Right cardiac atrium (tissue), 5 donors: Measurements from ENCODE around the gene LYZL6. TPM values are rescaled to one million over a fixed set of nuclear protein-coding genes. Genes with fewer than 3 reads are reported as not detected.

Experiments
- ATAC-seq, 2 donors: fragments of 200-7000 bp; cut with Tn5 transposase; one replicate each; pipeline versions ENCODE4 v1.8.0 to v1.9.1; 2020; ENCODE audit warnings: moderate library complexity in 2 of 2, mild to moderate bottlenecking in 1 of 2
- DNase-seq, 3 donors: peaks; one replicate each; pipeline ENCODE4 v3.0.0-alpha.2; 2020
- H3K27ac ChIP-seq: one replicate; pipeline ENCODE4 v1.5.1; 2013; ENCODE audit warnings: mild to moderate bottlenecking, low read length, control low read depth, moderate library complexity
- H3K27me3 ChIP-seq: one replicate; pipeline ENCODE4 v1.6.1; 2013; ENCODE audit not compliant: control insufficient read depth, insufficient read depth
- H3K4me1 ChIP-seq: one replicate; pipeline ENCODE4 v1.6.1; 2013; ENCODE audit warnings: low read length; ENCODE audit not compliant: control insufficient read depth, insufficient read depth
- H3K4me3 ChIP-seq: one replicate; pipeline ENCODE4 v1.5.1; 2013; ENCODE audit warnings: low read length, control low read depth
- H3K9me3 ChIP-seq: one replicate; pipeline ENCODE4 v1.6.1; 2013; ENCODE audit warnings: low read length; ENCODE audit not compliant: control insufficient read depth
- WGBS: extraction: QIAGEN DNeasy Blood & Tissue Kit; methylation state at CpG from one replicate; pipeline ENCODE4 v1.1.7; 2013; 5-methylcytosine and 5-hydroxymethylcytosine counted together
- intact Hi-C, 4 donors: fragments of 100-400 bp; cut with DNase I; formaldehyde crosslinking; loops; one replicate each; pipeline versions ENCODE4 v1.11.0 to v1.14.0; 2022 to 2023
- long read RNA-seq, 4 donors: library from polyadenylated mRNA; unstranded; transcript quantifications; one replicate each; pipeline ENCODE4 v2.0.0, GENCODE V29; 2020 to 2021
- polyA plus RNA-seq: library from polyadenylated mRNA; stranded (reverse); fragments of 200-250 nt; gene quantifications from one replicate; pipeline ENCODE4 v1.2.3, GENCODE V29; 2013
- total RNA-seq, 4 donors: library from RNA; stranded (reverse); fragmentation: NEBNext Ultra II Directional; extraction: Animal tissue kit (Norgen Biotek cat#: 25700); gene quantifications; one replicate each; pipeline ENCODE4 v1.2.1, GENCODE V29; 2021
- donor health status: healthy with polysubstance abuse.
- donor health status: DM: no; HTN: yes; CAD: no.
- donor health status: DM: no; HTN: no; CAD: no.
- donor health status: DM: no; HTN: yes; CAD: no; lungs with severe emphysema.
- donor health status: DM: yes; HTN: yes; CAD: no.

LYZL6 gene
- total RNA-seq (not detected), polyA plus RNA-seq (not detected)
- long read RNA-seq, donor 1: 0 reads
- long read RNA-seq, donor 2: 0 reads
- long read RNA-seq, donor 3: 0 reads
- long read RNA-seq, donor 4: 0 reads

GRCh38 chr17:35943537-35943936, at the start of gene LYZL6:
LYZL6 (minus strand) TSS chr17:35943713; CDS start chr17:35939356, 4,357 bp downstream.
- no peak for DNase-seq
- intact Hi-C loops: no loop called here

GRCh38 chr17:35991075-35991474, 47.6 kb upstream of the LYZL6 start:
- Histone ChIP-seq H3K4me1 (peaks cover 4% of the 10 kb centered on the region), H3K27ac (no peak overlapping the region), H3K4me3 (no peak overlapping the region), H3K27me3 (no peaks in the 10 kb centered on the region), H3K9me3 (no peaks in the 10 kb centered on the region)
- ATAC-seq (no peak), DNase-seq (no peak)
- intact Hi-C loops: no loop called here
- WGBS: 95% methylated on average over 2 of the region's 2 CpGs

More at GRCh38 chr17:35943537-35943936, at the start of gene LYZL6:
- Histone ChIP-seq H3K4me1 (no peaks in the 10 kb centered on the region), H3K9me3 (no peaks in the 10 kb centered on the region), H3K27me3 (no peaks in the 10 kb centered on the region), H3K4me3 (no peak within 1 kb of the TSS), H3K27ac (no peak within 1 kb of the TSS)
- WGBS: 79% methylated on average over 2 of the region's 2 CpGs
- no peak for ATAC-seq

- ATAC-seq (no peak), DNase-seq (no peak)
- Histone ChIP-seq H3K4me3 (no peak overlapping the region), H3K27ac (no peak overlapping the region), H3K27me3 (no peaks in the 10 kb centered on the region), H3K4me1 (peaks cover 4% of the 10 kb centered on the region), H3K9me3 (no peaks in the 10 kb centered on the region)
- intact Hi-C loops: no loop called here
These were observed 44.7 kb upstream of the LYZL6 start for GRCh38 chr17:35988164-35988563.

GRCh38 chr17:35986643-35987042, 43.1 kb upstream of the LYZL6 start, which contains the start of gene CCL14:
CCL14 (minus strand) TSS chr17:35986729; CDS start chr17:35986649, 80 bp downstream.
- 48% methylated on average over 1 of the region's 1 CpG for WGBS
- Histone ChIP-seq H3K27me3 (no peaks in the 10 kb centered on the region), H3K27ac (peak within 1 kb of the TSS; percentile 75), H3K4me3 (peak within 1 kb of the TSS; percentile 25), H3K4me1 (peaks cover 4% of the 10 kb centered on the region), H3K9me3 (no peaks in the 10 kb centered on the region)
- ATAC-seq (no peak), DNase-seq (no peak)
- intact Hi-C loops: no loop called here

GRCh38 chr17:35984140-35984539, 40.6 kb upstream of the LYZL6 start:
- WGBS: 94% methylated on average over 6 of the region's 6 CpGs

GRCh38 chr17:35982409-35983191, 39.1 kb upstream of the LYZL6 start:
- Histone ChIP-seq H3K4me1 (peaks cover 4% of the 10 kb centered on the region), H3K9me3 (no peaks in the 10 kb centered on the region), H3K4me3 (no peak overlapping the region), H3K27ac (no peak overlapping the region), H3K27me3 (no peaks in the 10 kb centered on the region)
- no peak for ATAC-seq
- intact Hi-C loops: no loop called here
- no peak for DNase-seq
- 85% methylated on average over 3 of the region's 3 CpGs for WGBS

More at GRCh38 chr17:35984140-35984539, 40.6 kb upstream of the LYZL6 start:
- no peak overlapping the region for H3K4me3 ChIP-seq
- no peaks in the 10 kb centered on the region for H3K9me3 ChIP-seq
- ATAC-seq (no peak), DNase-seq (no peak)
- peaks cover 4% of the 10 kb centered on the region for H3K4me1 ChIP-seq
- H3K27me3 ChIP-seq: no peaks in the 10 kb centered on the region
- no peak overlapping the region for H3K27ac ChIP-seq
- intact Hi-C loops: no loop called here

- no peak overlapping the region for H3K27ac ChIP-seq
- no peaks in the 10 kb centered on the region for H3K27me3 ChIP-seq
- intact Hi-C loops: no loop called here
- DNase-seq: no peak
- WGBS: 78% methylated on average over 4 of the region's 4 CpGs
- H3K4me3 ChIP-seq: no peak overlapping the region
- H3K4me1 ChIP-seq: peaks cover 2% of the 10 kb centered on the region
- no peaks in the 10 kb centered on the region for H3K9me3 ChIP-seq
- no peak for ATAC-seq
These were observed 38.4 kb upstream of the LYZL6 start for GRCh38 chr17:35981908-35982330.

GRCh38 chr17:35981246-35981645, 37.7 kb upstream of the LYZL6 start, which contains the start of gene CCL16:
CCL16 (minus strand) TSS chr17:35981497; CDS start chr17:35981420, 77 bp downstream.
- Histone ChIP-seq H3K4me3 (no peak within 1 kb of the TSS), H3K27me3 (no peaks in the 10 kb centered on the region), H3K27ac (no peak within 1 kb of the TSS), H3K4me1 (no peaks in the 10 kb centered on the region), H3K9me3 (no peaks in the 10 kb centered on the region)
- no peak for ATAC-seq
- WGBS: 89% methylated on average over 12 of the region's 12 CpGs
- no peak for DNase-seq
- intact Hi-C loops: no loop called here

- H3K27ac ChIP-seq: no peak overlapping the region
- intact Hi-C loops: loop anchor here in 2 of 4 donors (10.0 kb wide), 2 partner anchors 166 to 496 kb away; no protein-coding TSS in a partner anchor
- no peaks in the 10 kb centered on the region for H3K4me1 ChIP-seq
- ATAC-seq: no peak
- H3K27me3 ChIP-seq: no peaks in the 10 kb centered on the region
- no peak for DNase-seq
- H3K9me3 ChIP-seq: no peaks in the 10 kb centered on the region
- 82% methylated on average over 3 of the region's 3 CpGs for WGBS
- no peak overlapping the region for H3K4me3 ChIP-seq
These were observed 34.8 kb upstream of the LYZL6 start for GRCh38 chr17:35978346-35978745.

- 95% methylated on average over 7 of the region's 7 CpGs for WGBS
- no peak for ATAC-seq
- Histone ChIP-seq H3K27ac (no peak overlapping the region), H3K4me1 (no peaks in the 10 kb centered on the region), H3K27me3 (no peaks in the 10 kb centered on the region), H3K9me3 (no peaks in the 10 kb centered on the region), H3K4me3 (no peak overlapping the region)
- no peak for DNase-seq
- intact Hi-C loops: loop anchor here in 2 of 4 donors (10.0 kb wide), 2 partner anchors 167 to 497 kb away; no protein-coding TSS in a partner anchor
These were observed 34.0 kb upstream of the LYZL6 start for GRCh38 chr17:35977509-35977908.
